Pons (tissue), 1 donor: ENCODE measurements around the gene KCNQ2.
A peak's percentile ranks its signal among the peaks of the same experiment; 100 is the strongest.

Experiments used
- DNase-seq: peaks from one replicate; pipeline ENCODE4 v3.0.0-alpha.2; 2016; ENCODE audit warnings: low spot score

KCNQ2 gene

GRCh38 chr20:63356931-63357879 is 115.2 kb downstream of the KCNQ2 start:
- no peak for DNase-seq

GRCh38 chr20:63356511-63356910 is 115.9 kb downstream of the KCNQ2 start:
- DNase-seq: no peak

GRCh38 chr20:63355781-63356295 is 116.6 kb downstream of the KCNQ2 start:
- no peak for DNase-seq

- no peak for DNase-seq
Observed at GRCh38 chr20:63354636-63355350, 117.7 kb downstream of the KCNQ2 start.

GRCh38 chr20:63352811-63353221 is 119.6 kb downstream of the KCNQ2 start:
- no peak for DNase-seq

GRCh38 chr20:63351811-63352591 is 120.5 kb downstream of the KCNQ2 start:
- peak; percentile 81 for DNase-seq

GRCh38 chr20:63351326-63351700 is 121.1 kb downstream of the KCNQ2 start:
- no peak for DNase-seq

- no peak for DNase-seq
Observed at GRCh38 chr20:63350597-63351325, 121.7 kb downstream of the KCNQ2 start.
